Kidney epithelial cell (primary cell): ENCODE data around the gene PM20D2. TPM values are rescaled to one million over a fixed set of nuclear protein-coding genes. Genes with fewer than 3 reads are reported as not detected.
"Not testable (repeated sequence)": the region's sequence is repeated elsewhere in the genome, so short reads cannot be mapped to it uniquely, and the experiment has no call there.

ENCODE experiments used
- DNase-seq: peaks from one replicate; pipeline ENCODE4 v3.0.0-alpha.2; 2010; ENCODE audit warnings: low read depth
- H3K27me3 ChIP-seq: 2 replicates; pipeline ENCODE4 v1.6.0; 2011; ENCODE audit warnings: low read length; ENCODE audit not compliant: control insufficient read depth, insufficient read depth
- H3K36me3 ChIP-seq: 2 replicates; pipeline ENCODE4 v1.5.1; 2011; ENCODE audit warnings: low read length; ENCODE audit not compliant: control insufficient read depth, insufficient read depth
- H3K4me3 ChIP-seq: 2 replicates; pipeline ENCODE4 v1.5.1; 2011; ENCODE audit warnings: low read depth, mild to moderate bottlenecking, control low read depth, low read length
- CTCF ChIP-seq: IDR thresholded peaks from 2 replicates; pipeline ENCODE4 v1.5.1; 2011; ENCODE audit warnings: mild to moderate bottlenecking, moderate library complexity, low read length, control low read depth, inconsistent platforms; ENCODE audit not compliant: insufficient read depth, poor library complexity, severe bottlenecking
- total RNA-seq: library from RNA; depleted of rRNA; stranded (reverse); fragments of >200 nt; gene quantifications from 2 replicates; pipeline ENCODE4 v1.2.3, GENCODE V29; 2015

Gene PM20D2
- total RNA-seq, 1 donor from 2014 or later = 26.4 TPM

- no peak for DNase-seq
- peak; percentile 71 for TF ChIP-seq CTCF
- Histone ChIP-seq H3K27me3 (no peaks in the 10 kb centered on the region), H3K4me3 (no peak overlapping the region), H3K36me3 (no peaks in the 10 kb centered on the region)
Observed at GRCh38 chr6:89122625-89123024, 23.2 kb upstream of the PM20D2 start.

- DNase-seq, H3K4me3 ChIP-seq, H3K27me3 ChIP-seq, H3K36me3 ChIP-seq: not testable (repeated sequence)
Observed at GRCh38 chr6:89128256-89128671, 17.6 kb upstream of the PM20D2 start.

GRCh38 chr6:89131599-89131998 lies 14.3 kb upstream of the PM20D2 start:
- Histone ChIP-seq H3K27me3 (no peaks in the 10 kb centered on the region), H3K4me3 (no peak overlapping the region), H3K36me3 (no peaks in the 10 kb centered on the region)
- DNase-seq = no peak
- no peak for TF ChIP-seq CTCF

GRCh38 chr6:89132057-89132456 lies 13.8 kb upstream of the PM20D2 start:
- TF ChIP-seq CTCF = no peak
- Histone ChIP-seq H3K36me3 (no peaks in the 10 kb centered on the region), H3K27me3 (no peaks in the 10 kb centered on the region), H3K4me3 (no peak overlapping the region)
- DNase-seq = no peak

GRCh38 chr6:89133981-89134380 lies 11.9 kb upstream of the PM20D2 start:
- no peaks in the 10 kb centered on the region for H3K36me3 ChIP-seq
- H3K27me3 ChIP-seq = no peaks in the 10 kb centered on the region
- H3K4me3 ChIP-seq = no peak overlapping the region
- DNase-seq = no peak
- TF ChIP-seq CTCF = no peak

- no peak overlapping the region for H3K4me3 ChIP-seq
- no peak for DNase-seq
- TF ChIP-seq CTCF = no peak
Observed at GRCh38 chr6:89134723-89135122, 11.1 kb upstream of the PM20D2 start.

More at GRCh38 chr6:89134723-89135122, 11.1 kb upstream of the PM20D2 start:
- Histone ChIP-seq H3K27me3 (no peaks in the 10 kb centered on the region), H3K36me3 (no peaks in the 10 kb centered on the region)
